ENCODE measurements around the gene RAB11FIP4.

The RAB11FIP4 gene

GRCh38 chr17:31511580-31511979 is 120.1 kb downstream of the RAB11FIP4 start:
- Histone ChIP-seq H3K4me3 (ENCODE audit: low read length) (no peak overlapping the region), H3K27me3 (ENCODE audit: control insufficient read depth, insufficient read depth, low read length) (no peaks in the 10 kb centered on the region), H3K9me3 (ENCODE audit: control insufficient read depth, low read length) (no peaks in the 10 kb centered on the region), H3K36me3 (ENCODE audit: control insufficient read depth, insufficient read depth, low read length) (no peaks in the 10 kb centered on the region), H3K9ac (ENCODE audit: low read length) (no peak overlapping the region), H3K4me1 (ENCODE audit: control insufficient read depth, insufficient read depth, low read length) (peaks cover 45% of the 10 kb centered on the region)

GRCh38 chr17:31512104-31512740 is 120.7 kb downstream of the RAB11FIP4 start:
- Histone ChIP-seq H3K36me3 (ENCODE audit: control insufficient read depth, insufficient read depth, low read length) (no peaks in the 10 kb centered on the region), H3K4me3 (ENCODE audit: low read length) (no peak overlapping the region), H3K27me3 (ENCODE audit: control insufficient read depth, insufficient read depth, low read length) (no peaks in the 10 kb centered on the region), H3K4me1 (ENCODE audit: control insufficient read depth, insufficient read depth, low read length) (peaks cover 45% of the 10 kb centered on the region), H3K9me3 (ENCODE audit: control insufficient read depth, low read length) (no peaks in the 10 kb centered on the region), H3K9ac (ENCODE audit: low read length) (no peak overlapping the region)

- no peaks in the 10 kb centered on the region for H3K27me3 ChIP-seq (ENCODE audit: control insufficient read depth, insufficient read depth, low read length)
- no peaks in the 10 kb centered on the region for H3K36me3 ChIP-seq (ENCODE audit: control insufficient read depth, insufficient read depth, low read length)
- H3K4me1 ChIP-seq (ENCODE audit: control insufficient read depth, insufficient read depth, low read length) = peaks cover 45% of the 10 kb centered on the region
- H3K4me3 ChIP-seq (ENCODE audit: low read length) = no peak overlapping the region
- H3K9ac ChIP-seq (ENCODE audit: low read length) = no peak overlapping the region
- no peaks in the 10 kb centered on the region for H3K9me3 ChIP-seq (ENCODE audit: control insufficient read depth, low read length)
These were observed 121.3 kb downstream of the RAB11FIP4 start for GRCh38 chr17:31512796-31513195.

- Histone ChIP-seq H3K4me1 (ENCODE audit: control insufficient read depth, insufficient read depth, low read length) (peaks cover 36% of the 10 kb centered on the region), H3K36me3 (ENCODE audit: control insufficient read depth, insufficient read depth, low read length) (no peaks in the 10 kb centered on the region)
These were observed 122.4 kb downstream of the RAB11FIP4 start for GRCh38 chr17:31513731-31514427.

GRCh38 chr17:31515267-31515666 is 123.8 kb downstream of the RAB11FIP4 start:
- no peaks in the 10 kb centered on the region for H3K36me3 ChIP-seq (ENCODE audit: control insufficient read depth, insufficient read depth, low read length)
- peaks cover 22% of the 10 kb centered on the region for H3K4me1 ChIP-seq (ENCODE audit: control insufficient read depth, insufficient read depth, low read length)
- H3K4me3 ChIP-seq (ENCODE audit: low read length) = no peak overlapping the region
- H3K9me3 ChIP-seq (ENCODE audit: control insufficient read depth, low read length) = no peaks in the 10 kb centered on the region
- H3K9ac ChIP-seq (ENCODE audit: low read length) = no peak overlapping the region
- H3K27me3 ChIP-seq (ENCODE audit: control insufficient read depth, insufficient read depth, low read length) = no peaks in the 10 kb centered on the region

More at GRCh38 chr17:31513731-31514427, 122.4 kb downstream of the RAB11FIP4 start:
- H3K4me3 ChIP-seq (ENCODE audit: low read length) = no peak overlapping the region
- no peaks in the 10 kb centered on the region for H3K9me3 ChIP-seq (ENCODE audit: control insufficient read depth, low read length)
- no peaks in the 10 kb centered on the region for H3K27me3 ChIP-seq (ENCODE audit: control insufficient read depth, insufficient read depth, low read length)
- H3K9ac ChIP-seq (ENCODE audit: low read length) = no peak overlapping the region

GRCh38 chr17:31517524-31517923 is 126.0 kb downstream of the RAB11FIP4 start:
- Histone ChIP-seq H3K4me3 (ENCODE audit: low read length) (no peak overlapping the region), H3K4me1 (ENCODE audit: control insufficient read depth, insufficient read depth, low read length) (no peaks in the 10 kb centered on the region), H3K27me3 (ENCODE audit: control insufficient read depth, insufficient read depth, low read length) (no peaks in the 10 kb centered on the region), H3K9ac (ENCODE audit: low read length) (no peak overlapping the region), H3K9me3 (ENCODE audit: control insufficient read depth, low read length) (no peaks in the 10 kb centered on the region), H3K36me3 (ENCODE audit: control insufficient read depth, insufficient read depth, low read length) (no peaks in the 10 kb centered on the region)

GRCh38 chr17:31518478-31518877 is 127.0 kb downstream of the RAB11FIP4 start:
- no peak overlapping the region for H3K9ac ChIP-seq (ENCODE audit: low read length)
- no peaks in the 10 kb centered on the region for H3K36me3 ChIP-seq (ENCODE audit: control insufficient read depth, insufficient read depth, low read length)
- no peaks in the 10 kb centered on the region for H3K27me3 ChIP-seq (ENCODE audit: control insufficient read depth, insufficient read depth, low read length)
- no peaks in the 10 kb centered on the region for H3K4me1 ChIP-seq (ENCODE audit: control insufficient read depth, insufficient read depth, low read length)
- no peak overlapping the region for H3K4me3 ChIP-seq (ENCODE audit: low read length)
- H3K9me3 ChIP-seq (ENCODE audit: control insufficient read depth, low read length) = no peaks in the 10 kb centered on the region

- Histone ChIP-seq H3K36me3 (ENCODE audit: control insufficient read depth, insufficient read depth, low read length) (peaks cover 6% of the 10 kb centered on the region), H3K27me3 (ENCODE audit: control insufficient read depth, insufficient read depth, low read length) (no peaks in the 10 kb centered on the region), H3K4me3 (ENCODE audit: low read length) (no peak overlapping the region), H3K9me3 (ENCODE audit: control insufficient read depth, low read length) (no peaks in the 10 kb centered on the region), H3K4me1 (ENCODE audit: control insufficient read depth, insufficient read depth, low read length) (no peaks in the 10 kb centered on the region), H3K9ac (ENCODE audit: low read length) (no peak overlapping the region)
These were observed 130.3 kb downstream of the RAB11FIP4 start for GRCh38 chr17:31521632-31522283.

GRCh38 chr17:31522284-31522931 is 130.9 kb downstream of the RAB11FIP4 start:
- Histone ChIP-seq H3K4me1 (ENCODE audit: control insufficient read depth, insufficient read depth, low read length) (no peaks in the 10 kb centered on the region), H3K9me3 (ENCODE audit: control insufficient read depth, low read length) (no peaks in the 10 kb centered on the region), H3K27me3 (ENCODE audit: control insufficient read depth, insufficient read depth, low read length) (no peaks in the 10 kb centered on the region), H3K4me3 (ENCODE audit: low read length) (no peak overlapping the region), H3K36me3 (ENCODE audit: control insufficient read depth, insufficient read depth, low read length) (peaks cover 6% of the 10 kb centered on the region), H3K9ac (ENCODE audit: low read length) (no peak overlapping the region)

GRCh38 chr17:31522987-31523495 is 131.6 kb downstream of the RAB11FIP4 start:
- Histone ChIP-seq H3K36me3 (ENCODE audit: control insufficient read depth, insufficient read depth, low read length) (peaks cover 6% of the 10 kb centered on the region), H3K4me1 (ENCODE audit: control insufficient read depth, insufficient read depth, low read length) (no peaks in the 10 kb centered on the region), H3K27me3 (ENCODE audit: control insufficient read depth, insufficient read depth, low read length) (no peaks in the 10 kb centered on the region), H3K9ac (ENCODE audit: low read length) (no peak overlapping the region), H3K4me3 (ENCODE audit: low read length) (no peak overlapping the region), H3K9me3 (ENCODE audit: control insufficient read depth, low read length) (no peaks in the 10 kb centered on the region)

- Histone ChIP-seq H3K36me3 (ENCODE audit: control insufficient read depth, insufficient read depth, low read length) (peaks cover 6% of the 10 kb centered on the region), H3K4me3 (ENCODE audit: low read length) (no peak overlapping the region), H3K9me3 (ENCODE audit: control insufficient read depth, low read length) (no peaks in the 10 kb centered on the region), H3K4me1 (ENCODE audit: control insufficient read depth, insufficient read depth, low read length) (no peaks in the 10 kb centered on the region), H3K9ac (ENCODE audit: low read length) (no peak overlapping the region), H3K27me3 (ENCODE audit: control insufficient read depth, insufficient read depth, low read length) (no peaks in the 10 kb centered on the region)
These were observed 132.6 kb downstream of the RAB11FIP4 start for GRCh38 chr17:31523862-31524730.
